ENCODE measurements around the gene CELF2. TPM values are rescaled to one million over a fixed set of nuclear protein-coding genes. Genes with fewer than 3 reads are reported as not detected.

The CELF2 gene
- total RNA-seq, 2 experiments from 2014 or later, result 197 to 205 TPM

- ATAC-seq (ENCODE audit: poor library complexity) (no peak), DNase-seq (no peak)
- no peak overlapping the region for H3K27ac ChIP-seq (ENCODE audit: low read depth in 1 of 2, low read length in 2 of 2)
- TF ChIP-seq, protein P1, sequence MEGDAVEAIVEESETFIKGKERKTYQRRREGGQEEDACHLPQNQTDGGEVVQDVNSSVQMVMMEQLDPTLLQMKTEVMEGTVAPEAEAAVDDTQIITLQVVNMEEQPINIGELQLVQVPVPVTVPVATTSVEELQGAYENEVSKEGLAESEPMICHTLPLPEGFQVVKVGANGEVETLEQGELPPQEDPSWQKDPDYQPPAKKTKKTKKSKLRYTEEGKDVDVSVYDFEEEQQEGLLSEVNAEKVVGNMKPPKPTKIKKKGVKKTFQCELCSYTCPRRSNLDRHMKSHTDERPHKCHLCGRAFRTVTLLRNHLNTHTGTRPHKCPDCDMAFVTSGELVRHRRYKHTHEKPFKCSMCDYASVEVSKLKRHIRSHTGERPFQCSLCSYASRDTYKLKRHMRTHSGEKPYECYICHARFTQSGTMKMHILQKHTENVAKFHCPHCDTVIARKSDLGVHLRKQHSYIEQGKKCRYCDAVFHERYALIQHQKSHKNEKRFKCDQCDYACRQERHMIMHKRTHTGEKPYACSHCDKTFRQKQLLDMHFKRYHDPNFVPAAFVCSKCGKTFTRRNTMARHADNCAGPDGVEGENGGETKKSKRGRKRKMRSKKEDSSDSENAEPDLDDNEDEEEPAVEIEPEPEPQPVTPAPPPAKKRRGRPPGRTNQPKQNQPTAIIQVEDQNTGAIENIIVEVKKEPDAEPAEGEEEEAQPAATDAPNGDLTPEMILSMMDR (IDR thresholded peaks at IDR 0.05), result no peak
- H3K4me3 ChIP-seq (ENCODE audit: low read length), result no peak overlapping the region
- ChIA-PET CTCF (interaction anchor here (1.1 to 1.3 kb wide), 2 partner anchors 25 to 28 kb away, joined by 3 to 5 read pairs; no protein-coding TSS in a partner anchor), POLR2A (interaction anchor here (0.9 kb wide), 1 partner anchor 16 kb away, joined by 4 read pairs; no protein-coding TSS in a partner anchor)
- intact Hi-C loops (cut with DNase I, micrococcal nuclease), result no loop called here
- Mint-ChIP-seq H3K36me3 (ENCODE audit: low read depth) (no peaks in the 10 kb centered on the region), H3K4me1 (ENCODE audit: low read depth) (peaks cover 67% of the 10 kb centered on the region), H3K27me3 (no peaks in the 10 kb centered on the region), H3K4me3 (no peak overlapping the region), H3K27ac (no peak overlapping the region), H3K9me3 (no peaks in the 10 kb centered on the region)
- no peaks in the 10 kb centered on the region for H3K9me3 ChIP-seq (ENCODE audit: control insufficient read depth in 1 of 2, insufficient read depth in 1 of 2, low read length in 2 of 2)
- H3K27me3 ChIP-seq (ENCODE audit: control insufficient read depth in 1 of 2, insufficient read depth in 2 of 2, low read length in 2 of 2), result no peaks in the 10 kb centered on the region
- no peaks in the 10 kb centered on the region for H3K36me3 ChIP-seq (ENCODE audit: insufficient read depth, low read length)
- H3K4me1 ChIP-seq (ENCODE audit: insufficient read depth, low read length), result peaks cover 32% of the 10 kb centered on the region
Measured at GRCh38 chr10:11138314-11139033, 120.8 kb downstream of the CELF2 start.

GRCh38 chr10:11140963-11141362, 123.3 kb downstream of the CELF2 start:
- intact Hi-C loops (cut with DNase I, micrococcal nuclease), result no loop called here
- Mint-ChIP-seq H3K9me3 (no peaks in the 10 kb centered on the region), H3K36me3 (ENCODE audit: low read depth) (no peaks in the 10 kb centered on the region), H3K4me1 (ENCODE audit: low read depth) (peaks cover 68% of the 10 kb centered on the region), H3K4me3 (peak overlapping the region; percentile 62), H3K27me3 (no peaks in the 10 kb centered on the region), H3K27ac (peak overlapping the region; percentile 97)
- no peaks in the 10 kb centered on the region for H3K27me3 ChIP-seq (ENCODE audit: control insufficient read depth in 1 of 2, insufficient read depth in 2 of 2, low read length in 2 of 2)
- ChIA-PET POLR2A (interaction anchor here (1.3 to 2.6 kb wide), 4 partner anchors 9 to 27 kb away, joined by 4 to 21 read pairs (median 14); no protein-coding TSS in a partner anchor), CTCF (interaction anchor here (1.1 to 1.3 kb wide), 2 partner anchors 22 to 62 kb away, joined by 3 to 4 read pairs; no protein-coding TSS in a partner anchor)
- DNase-seq (no peak), ATAC-seq (ENCODE audit: poor library complexity) (no peak)
- H3K4me3 ChIP-seq (ENCODE audit: low read length), result no peak overlapping the region
- TF ChIP-seq, protein P1 (IDR thresholded peaks at IDR 0.05), result no peak
- H3K4me1 ChIP-seq (ENCODE audit: insufficient read depth, low read length), result peaks cover 56% of the 10 kb centered on the region
- H3K27ac ChIP-seq (ENCODE audit: low read depth in 1 of 2, low read length in 2 of 2), result peak overlapping the region; percentile 6 to 58
- no peaks in the 10 kb centered on the region for H3K9me3 ChIP-seq (ENCODE audit: control insufficient read depth in 1 of 2, insufficient read depth in 1 of 2, low read length in 2 of 2)
- H3K36me3 ChIP-seq (ENCODE audit: insufficient read depth, low read length), result no peaks in the 10 kb centered on the region

DNA sequence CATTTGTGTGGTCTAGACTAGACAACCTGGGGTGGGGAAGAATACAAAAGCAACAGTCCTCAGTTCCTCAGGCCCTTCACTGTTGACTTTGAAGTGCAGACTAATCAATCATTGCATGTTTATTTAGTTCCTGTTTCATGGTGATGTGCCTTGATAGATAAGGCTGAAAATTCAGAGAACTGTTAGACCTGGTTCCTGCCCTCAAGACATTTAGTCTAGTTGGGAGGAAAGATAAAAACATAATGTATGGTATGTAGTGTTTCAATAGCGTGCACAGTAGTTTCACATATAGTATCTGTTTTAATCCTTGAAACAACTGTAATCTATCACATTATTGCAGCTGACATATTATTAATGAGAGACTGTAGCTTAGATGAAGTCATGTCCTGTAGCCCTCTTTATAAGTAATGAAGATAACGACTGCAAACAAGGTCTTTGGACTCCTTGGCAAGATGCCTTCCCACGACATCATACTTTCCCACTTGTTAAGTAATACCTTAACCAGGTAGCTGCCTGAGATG, 124.0 kb downstream of the CELF2 start:
- intact Hi-C loops (cut with DNase I, micrococcal nuclease), result no loop called here
- ChIA-PET CTCF (interaction anchor here (1.3 kb wide), 1 partner anchor 62 kb away, joined by 4 read pairs; no protein-coding TSS in a partner anchor), POLR2A (interaction anchor here (1.0 to 2.6 kb wide), 5 partner anchors 8 to 84 kb away, joined by 4 to 21 read pairs (median 7); no protein-coding TSS in a partner anchor)
- Histone ChIP-seq H3K27me3 (ENCODE audit: control insufficient read depth in 1 of 2, insufficient read depth in 2 of 2, low read length in 2 of 2) (no peaks in the 10 kb centered on the region), H3K27ac (ENCODE audit: low read depth in 1 of 2, low read length in 2 of 2) (peak overlapping the region; percentile 6 to 58), H3K9me3 (ENCODE audit: control insufficient read depth in 1 of 2, insufficient read depth in 1 of 2, low read length in 2 of 2) (no peaks in the 10 kb centered on the region), H3K36me3 (ENCODE audit: insufficient read depth, low read length) (no peaks in the 10 kb centered on the region), H3K4me1 (ENCODE audit: insufficient read depth, low read length) (peaks cover 62% of the 10 kb centered on the region), H3K4me3 (ENCODE audit: low read length) (no peak overlapping the region)
- Mint-ChIP-seq H3K36me3 (ENCODE audit: low read depth) (no peaks in the 10 kb centered on the region), H3K4me1 (ENCODE audit: low read depth) (peaks cover 75% of the 10 kb centered on the region), H3K4me3 (peak overlapping the region; percentile 62), H3K27ac (peak overlapping the region; percentile 97), H3K27me3 (no peaks in the 10 kb centered on the region), H3K9me3 (no peaks in the 10 kb centered on the region)
- ATAC-seq (ENCODE audit: poor library complexity) (no peak), DNase-seq (peak in 3 of 14 experiments; percentile 23 to 43 (median 33))
- TF ChIP-seq, protein P1 (IDR thresholded peaks at IDR 0.05), result no peak
